ENCODE measurements around the gene DTNA.

The DTNA gene

DNA sequence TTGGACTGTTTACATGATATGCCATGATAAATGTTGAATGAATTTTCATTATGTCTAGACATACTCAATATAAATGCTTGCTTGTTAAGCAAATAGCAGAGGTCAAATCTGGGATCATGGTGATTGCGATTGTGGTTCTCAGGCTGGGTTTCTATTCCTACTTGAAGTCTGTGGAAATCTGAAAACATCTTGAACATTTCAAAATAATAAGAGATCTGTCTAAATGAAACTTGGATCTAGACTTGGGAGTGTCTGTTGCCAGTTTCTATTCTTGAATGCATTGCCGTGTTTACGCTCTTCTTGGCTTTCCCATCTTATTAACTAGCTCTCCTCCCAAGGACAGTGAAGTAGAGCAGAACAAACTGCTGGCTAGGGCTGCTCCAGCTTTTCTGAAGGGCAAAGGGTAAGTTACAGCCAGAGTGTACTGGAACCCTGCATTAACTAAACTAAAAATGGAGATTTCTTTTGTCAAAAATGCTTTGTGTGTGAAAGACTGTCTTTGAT lies 127.7 kb downstream of the DTNA start:
- TF ChIP-seq, protein P1, sequence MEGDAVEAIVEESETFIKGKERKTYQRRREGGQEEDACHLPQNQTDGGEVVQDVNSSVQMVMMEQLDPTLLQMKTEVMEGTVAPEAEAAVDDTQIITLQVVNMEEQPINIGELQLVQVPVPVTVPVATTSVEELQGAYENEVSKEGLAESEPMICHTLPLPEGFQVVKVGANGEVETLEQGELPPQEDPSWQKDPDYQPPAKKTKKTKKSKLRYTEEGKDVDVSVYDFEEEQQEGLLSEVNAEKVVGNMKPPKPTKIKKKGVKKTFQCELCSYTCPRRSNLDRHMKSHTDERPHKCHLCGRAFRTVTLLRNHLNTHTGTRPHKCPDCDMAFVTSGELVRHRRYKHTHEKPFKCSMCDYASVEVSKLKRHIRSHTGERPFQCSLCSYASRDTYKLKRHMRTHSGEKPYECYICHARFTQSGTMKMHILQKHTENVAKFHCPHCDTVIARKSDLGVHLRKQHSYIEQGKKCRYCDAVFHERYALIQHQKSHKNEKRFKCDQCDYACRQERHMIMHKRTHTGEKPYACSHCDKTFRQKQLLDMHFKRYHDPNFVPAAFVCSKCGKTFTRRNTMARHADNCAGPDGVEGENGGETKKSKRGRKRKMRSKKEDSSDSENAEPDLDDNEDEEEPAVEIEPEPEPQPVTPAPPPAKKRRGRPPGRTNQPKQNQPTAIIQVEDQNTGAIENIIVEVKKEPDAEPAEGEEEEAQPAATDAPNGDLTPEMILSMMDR (IDR thresholded peaks at IDR 0.05; ENCODE audit: low read depth, low read length), result no peak
- no peak overlapping the region for H3K4me3 ChIP-seq (replicated peaks in 1 of 2; ENCODE audit: low read depth in 2 of 2, low read length in 2 of 2)
- DNase-seq (ENCODE audit: low read depth in 2 of 2), result peak; percentile 17 to 26

DNA sequence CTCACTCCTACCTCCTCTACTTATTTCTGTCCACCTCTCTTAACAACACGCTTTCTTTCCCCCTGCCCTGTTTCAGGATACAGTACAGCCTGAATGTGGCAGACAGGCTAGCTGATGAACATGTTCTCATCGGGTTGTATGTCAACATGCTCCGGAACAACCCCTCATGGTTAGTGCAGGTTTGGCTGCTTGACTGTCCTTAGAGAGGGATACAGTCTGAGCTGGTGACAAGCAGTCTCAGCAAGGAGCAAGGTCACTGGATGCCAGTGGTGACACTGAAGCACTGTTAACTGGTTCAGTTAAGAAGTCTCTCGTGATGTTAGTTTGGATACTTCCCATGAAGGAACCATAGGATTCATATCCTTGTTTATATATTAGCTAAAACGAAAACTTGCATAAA lies 128.6 kb downstream of the DTNA start:
- no peak overlapping the region for H3K4me3 ChIP-seq (replicated peaks in 1 of 2; ENCODE audit: low read depth in 2 of 2, low read length in 2 of 2)

DNA sequence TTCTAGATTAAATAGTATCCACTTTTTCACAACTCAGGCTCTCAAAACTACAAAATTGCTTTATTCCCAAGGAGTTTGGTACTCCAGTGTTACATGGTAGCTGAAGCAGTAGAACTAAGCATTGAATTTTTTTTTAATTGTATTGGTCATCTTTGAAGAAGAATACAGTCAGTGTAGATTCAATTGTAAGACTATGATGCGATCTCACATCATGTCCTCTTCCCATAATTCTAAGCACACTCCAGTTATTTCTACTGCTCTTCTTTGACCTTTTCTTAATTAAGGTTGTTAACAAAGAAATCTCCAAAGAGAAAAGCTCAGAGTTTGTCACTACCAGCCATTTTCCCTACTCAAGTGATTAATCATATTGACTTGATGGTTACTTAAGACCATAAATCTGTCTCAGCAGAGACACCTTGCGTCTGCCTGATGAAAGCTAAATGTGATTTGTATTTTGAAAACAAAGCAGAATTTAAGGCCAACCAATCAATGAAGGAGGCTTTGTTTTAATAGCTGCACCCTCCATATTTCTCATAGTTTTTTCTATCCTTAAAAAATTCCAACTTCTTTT lies 130.2 kb downstream of the DTNA start:
- TF ChIP-seq, protein P1 (IDR thresholded peaks at IDR 0.05; ENCODE audit: low read depth, low read length), result no peak
- DNase-seq (ENCODE audit: low read depth in 2 of 2), result no peak
- no peak overlapping the region for H3K4me3 ChIP-seq (replicated peaks in 1 of 2; ENCODE audit: low read depth in 2 of 2, low read length in 2 of 2)

More for the DNA sequence above, 128.6 kb downstream of the DTNA start:
- DNase-seq (ENCODE audit: low read depth in 2 of 2), result no peak
- TF ChIP-seq, protein P1 (IDR thresholded peaks at IDR 0.05; ENCODE audit: low read depth, low read length), result no peak

DNA sequence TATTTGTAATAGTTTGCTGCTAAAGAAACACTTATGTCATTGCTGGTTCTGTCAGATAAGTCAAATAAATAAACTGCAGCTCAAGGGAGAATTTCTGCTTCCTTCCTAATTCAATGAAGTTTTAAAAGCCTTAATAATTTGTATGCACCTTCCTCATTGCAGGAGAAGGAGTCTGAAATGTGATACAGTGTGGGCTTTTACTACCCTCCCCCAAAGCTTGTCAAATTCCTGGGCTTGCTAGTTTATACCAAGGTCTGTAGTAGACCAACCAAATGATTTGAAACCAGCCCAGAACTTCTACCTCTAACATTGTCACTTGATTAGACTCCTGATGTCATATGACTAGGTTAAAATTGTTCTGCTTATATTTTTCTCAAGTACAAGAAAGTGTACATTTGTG lies 131.8 kb downstream of the DTNA start:
- H3K4me3 ChIP-seq (replicated peaks in 1 of 2; ENCODE audit: low read depth in 2 of 2, low read length in 2 of 2), result no peak overlapping the region
- TF ChIP-seq, protein P1 (IDR thresholded peaks at IDR 0.05; ENCODE audit: low read depth, low read length), result no peak
- DNase-seq (ENCODE audit: low read depth in 2 of 2), result no peak

DNA sequence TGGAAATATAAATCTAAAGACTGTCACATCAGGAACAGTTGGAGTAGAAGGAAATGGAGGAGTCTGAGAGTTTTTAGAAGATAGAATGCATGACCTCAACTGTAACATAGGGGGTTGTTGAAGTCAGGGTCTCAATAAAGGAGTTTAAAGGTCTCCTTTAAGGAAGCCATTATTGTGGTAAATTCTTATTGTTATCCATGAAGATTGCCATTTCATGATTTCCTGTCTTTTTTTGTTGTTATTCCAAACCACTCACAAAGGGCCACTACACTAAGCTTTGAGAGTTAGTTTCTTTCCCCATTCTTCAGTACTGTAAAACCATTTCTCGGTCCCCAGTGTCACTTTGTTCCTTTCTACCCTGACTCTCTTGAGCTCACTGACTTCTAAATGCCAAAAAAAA lies 134.0 kb downstream of the DTNA start:
- TF ChIP-seq, protein P1 (IDR thresholded peaks at IDR 0.05; ENCODE audit: low read depth, low read length), result no peak
- no peak for DNase-seq (ENCODE audit: low read depth in 2 of 2)

DNA sequence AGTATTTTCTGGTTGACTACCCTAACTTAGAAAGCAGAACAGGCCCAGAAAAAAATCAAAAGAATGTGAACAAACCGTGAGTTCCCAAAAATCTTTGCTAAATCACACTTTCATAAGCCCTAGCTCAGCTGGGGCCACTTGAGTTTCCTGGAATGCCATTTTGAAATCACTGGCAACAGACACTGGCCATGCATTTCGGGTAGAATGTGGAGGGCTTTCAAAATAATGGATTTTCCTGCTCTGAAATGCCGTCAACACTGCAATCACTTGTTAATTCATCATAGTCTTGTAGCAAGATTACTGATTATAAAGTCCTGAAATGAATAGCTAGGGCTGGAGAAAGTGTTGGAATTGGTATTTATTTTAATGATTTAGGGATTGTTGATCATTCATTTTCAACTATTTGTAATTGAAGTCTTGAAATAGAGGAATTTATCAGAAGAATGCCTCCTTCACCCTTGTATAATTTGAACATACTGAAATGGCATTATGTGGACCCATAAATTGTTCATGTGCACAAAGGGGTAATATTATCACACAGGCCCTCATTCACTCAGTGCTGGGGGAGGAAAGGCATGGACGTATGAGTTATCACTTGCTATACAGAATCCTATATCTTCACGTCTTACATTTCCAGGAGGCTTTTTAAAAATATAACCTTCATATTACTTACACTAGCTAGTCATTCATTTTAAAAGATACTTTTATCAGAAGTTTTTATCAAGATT lies 134.8 kb downstream of the DTNA start:
- TF ChIP-seq, protein P1 (IDR thresholded peaks at IDR 0.05; ENCODE audit: low read depth, low read length), result no peak
- peak in 1 of 2 donors; percentile 7 for DNase-seq (ENCODE audit: low read depth in 2 of 2)
- no peak overlapping the region for H3K4me3 ChIP-seq (replicated peaks in 1 of 2; ENCODE audit: low read depth in 2 of 2, low read length in 2 of 2)

More for the DNA sequence above, 134.0 kb downstream of the DTNA start:
- H3K4me3 ChIP-seq (replicated peaks in 1 of 2; ENCODE audit: low read depth in 2 of 2, low read length in 2 of 2), result no peak overlapping the region
